Adrenal gland (tissue), 12 donors: Measurements from ENCODE around the gene CYB5A. TPM values are rescaled to one million over a fixed set of nuclear protein-coding genes. Genes with fewer than 3 reads are reported as not detected.

ENCODE experiments used
- DNase-seq, 7 donors: peaks; one replicate each; pipeline ENCODE4 v3.0.0-alpha.2; 2019 to 2020
- H3K27ac ChIP-seq, 5 donors: fragments of 200-600 bp; sonication (generic) in 4 of 5; 1 replicate in 3 of 5; 2 replicates in 2 of 5; pipeline versions ENCODE4 v1.5.1 to v1.8.0; 2016 to 2020; ENCODE audit warnings: mild to moderate bottlenecking in 1 of 5
- H3K27me3 ChIP-seq: fragments of 200-600 bp; 2 replicates; pipeline ENCODE4 v1.8.0; 2021
- H3K36me3 ChIP-seq, 2 donors: fragments of 200-600 bp; replicated peaks in 1 of 2; 1 replicate in 1 of 2; 2 replicates in 1 of 2; pipeline versions ENCODE4 v1.5.1 to v1.8.0; 2018 to 2022
- H3K4me1 ChIP-seq, 2 donors: fragments of 200-600 bp; replicated peaks in 1 of 2; 1 replicate in 1 of 2; 2 replicates in 1 of 2; pipeline versions ENCODE4 v1.5.1 to v1.8.0; 2018 to 2021
- H3K4me3 ChIP-seq, 4 donors: fragments of 200-600 bp; sonication (generic) in 3 of 4; one replicate each; pipeline ENCODE4 v1.5.1; 2016 to 2018
- H3K9me3 ChIP-seq, 3 donors: fragments of 200-600 bp; sonication (generic) in 1 of 3; replicated peaks in 1 of 3; 1 replicate in 2 of 3; 2 replicates in 1 of 3; pipeline versions ENCODE4 v1.5.1 to v1.8.0; 2016 to 2021
- POLR2A ChIP-seq, 2 donors: fragments of 450-650 bp; IDR thresholded peaks; one replicate each; pipeline ENCODE4 v1.6.1; 2017; ENCODE audit warnings: antibody characterized with exemption in 2 of 2, mild to moderate bottlenecking in 2 of 2, moderate library complexity in 1 of 2
- whole genome bisulfite sequencing, 4 donors: extraction: QIAGEN DNeasy Blood & Tissue Kit in 2 of 4; methylation state at CpG; one replicate each; pipeline versions ENCODE4 v1.1.5 to v1.1.7; 2013 to 2017; 5-methylcytosine and 5-hydroxymethylcytosine counted together
- intact Hi-C, 2 donors: fragments of 100-400 bp; cut with DNase I; formaldehyde crosslinking; loops; one replicate each; pipeline versions ENCODE4 v1.14.1 to v1.15.0; 2022 to 2023
- polyA plus RNA-seq, 3 donors: library from polyadenylated mRNA; stranded (reverse); fragments of 200-250 nt in 2 of 3; fragments of 350-450 nt in 1 of 3; fragmentation: Illumina TruSeq in 1 of 3; extraction: RNeasy Lipid Tissue Mini Kit (QIAGEN cat#74804) in 1 of 3; gene quantifications; one replicate each; pipeline ENCODE4 v1.2.3, GENCODE V29; 2013 to 2014
- total RNA-seq, 9 donors: library from RNA; depleted of rRNA in 4 of 9; stranded (reverse); fragments of >200 nt in 4 of 9; fragments of 120-200 nt in 1 of 9; fragmentation: NEBNext Ultra II Directional in 1 of 9; extraction: Animal tissue kit (Norgen Biotek cat#: 25700) in 1 of 9; gene quantifications; one replicate each; pipeline versions ENCODE4 v1.1.0 to v1.2.4, GENCODE V29; 2013 to 2023
- TF ChIP-seq, protein P1 (sequence below), 6 experiments: fragments of 450-650 bp in 4 of 6; fragments of 200-600 bp in 2 of 6; sonication (generic) in 1 of 6; IDR thresholded peaks; 1 replicate in 5 of 6; 2 replicates in 1 of 6; pipeline versions ENCODE4 v1.5.1 to v1.8.0; 2016 to 2021; ENCODE audit warnings: antibody characterized with exemption in 6 of 6, mild to moderate bottlenecking in 2 of 6, moderate library complexity in 1 of 6
- donor health status: healthy with polysubstance abuse.
- donor health status: Bipolar disorder and iron deficiency.
- donor health status: DM: yes; HTN: yes; CAD: no.
- donor health status: DM: no; HTN: no; CAD: no.
- donor health status: DM: no; HTN: no; CAD: no.
- donor health status: DM: yes; HTN: yes; CAD: no.

CYB5A gene
- total and polyA plus RNA-seq, 12 donors: 62.0 to 286 (median 130) TPM

GRCh38 chr18:74242438-74243096, 49.2 kb downstream of the CYB5A start:
- no peak for TF ChIP-seq POLR2A (IDR thresholded peaks at IDR 0.05)
- TF ChIP-seq, protein P1, sequence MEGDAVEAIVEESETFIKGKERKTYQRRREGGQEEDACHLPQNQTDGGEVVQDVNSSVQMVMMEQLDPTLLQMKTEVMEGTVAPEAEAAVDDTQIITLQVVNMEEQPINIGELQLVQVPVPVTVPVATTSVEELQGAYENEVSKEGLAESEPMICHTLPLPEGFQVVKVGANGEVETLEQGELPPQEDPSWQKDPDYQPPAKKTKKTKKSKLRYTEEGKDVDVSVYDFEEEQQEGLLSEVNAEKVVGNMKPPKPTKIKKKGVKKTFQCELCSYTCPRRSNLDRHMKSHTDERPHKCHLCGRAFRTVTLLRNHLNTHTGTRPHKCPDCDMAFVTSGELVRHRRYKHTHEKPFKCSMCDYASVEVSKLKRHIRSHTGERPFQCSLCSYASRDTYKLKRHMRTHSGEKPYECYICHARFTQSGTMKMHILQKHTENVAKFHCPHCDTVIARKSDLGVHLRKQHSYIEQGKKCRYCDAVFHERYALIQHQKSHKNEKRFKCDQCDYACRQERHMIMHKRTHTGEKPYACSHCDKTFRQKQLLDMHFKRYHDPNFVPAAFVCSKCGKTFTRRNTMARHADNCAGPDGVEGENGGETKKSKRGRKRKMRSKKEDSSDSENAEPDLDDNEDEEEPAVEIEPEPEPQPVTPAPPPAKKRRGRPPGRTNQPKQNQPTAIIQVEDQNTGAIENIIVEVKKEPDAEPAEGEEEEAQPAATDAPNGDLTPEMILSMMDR (IDR thresholded peaks at IDR 0.05): no peak
- DNase-seq: peak in 3 of 7 donors; percentile 29 to 54 (median 37)
- 65 to 77% (median 69%) methylated on average over 17 of the region's 17 CpGs for WGBS, 4 donors
- Histone ChIP-seq H3K36me3 (no peaks in the 10 kb centered on the region), H3K4me1 (peaks cover 0 to 6% of the 10 kb centered on the region in 2 donors), H3K27ac (peak overlapping the region in 1 of 5 donors; percentile 46), H3K4me3 (no peak overlapping the region), H3K27me3 (peaks cover 2% of the 10 kb centered on the region), H3K9me3 (no peaks in the 10 kb centered on the region)
- intact Hi-C loops: no loop called here

DNA sequence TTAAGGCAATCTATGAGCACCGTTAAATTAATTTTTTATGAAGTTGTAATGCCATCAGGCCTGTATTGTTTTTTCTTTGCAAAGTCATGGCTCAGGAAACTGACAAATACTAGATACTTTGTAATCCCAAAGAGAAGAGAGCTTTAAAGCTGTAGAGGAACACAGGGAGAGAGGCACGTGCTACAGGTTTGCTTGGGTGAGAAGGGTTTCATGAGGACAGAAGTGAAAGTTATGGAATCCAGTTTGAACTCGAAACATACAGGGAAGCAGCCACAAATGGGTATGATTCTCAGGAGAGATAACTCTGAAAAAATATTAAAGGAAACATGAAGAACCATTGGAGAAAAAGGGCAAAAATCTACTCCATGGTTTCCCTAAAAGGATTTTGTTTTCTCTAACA, 49.8 kb downstream of the CYB5A start:
- intact Hi-C loops: no loop called here
- TF ChIP-seq POLR2A (IDR thresholded peaks at IDR 0.05): no peak
- TF ChIP-seq, protein P1 (IDR thresholded peaks at IDR 0.05): no peak
- H3K4me3 ChIP-seq: no peak overlapping the region

GRCh38 chr18:74241426-74241825, 50.3 kb downstream of the CYB5A start:
- no peak overlapping the region for H3K4me3 ChIP-seq
- H3K27ac ChIP-seq: no peak overlapping the region
- intact Hi-C loops: no loop called here
- no peak for TF ChIP-seq POLR2A (IDR thresholded peaks at IDR 0.05)
- TF ChIP-seq, protein P1 (IDR thresholded peaks at IDR 0.05): no peak
- peaks cover 0 to 6% of the 10 kb centered on the region in 2 donors for H3K4me1 ChIP-seq
- DNase-seq: no peak
- no peaks in the 10 kb centered on the region for H3K36me3 ChIP-seq
- WGBS, 4 donors: 87 to 88% (median 88%) methylated on average over 4 of the region's 4 CpGs
- no peaks in the 10 kb centered on the region for H3K9me3 ChIP-seq
- H3K27me3 ChIP-seq: peaks cover 2% of the 10 kb centered on the region

More for the DNA sequence above, 49.8 kb downstream of the CYB5A start:
- WGBS, 4 donors: 74 to 84% (median 76%) methylated on average over 3 of the region's 3 CpGs
- Histone ChIP-seq H3K36me3 (no peaks in the 10 kb centered on the region), H3K27me3 (peaks cover 2% of the 10 kb centered on the region), H3K4me1 (peaks cover 0 to 6% of the 10 kb centered on the region in 2 donors), H3K9me3 (no peaks in the 10 kb centered on the region), H3K27ac (no peak overlapping the region)
- DNase-seq: no peak

GRCh38 chr18:74239567-74239966, 52.2 kb downstream of the CYB5A start:
- Histone ChIP-seq H3K4me3 (no peak overlapping the region), H3K27me3 (peaks cover 2% of the 10 kb centered on the region), H3K4me1 (peaks cover 0 to 13% of the 10 kb centered on the region in 2 donors), H3K36me3 (no peaks in the 10 kb centered on the region), H3K9me3 (no peaks in the 10 kb centered on the region), H3K27ac (no peak overlapping the region)
- WGBS, 4 donors: 84 to 95% (median 93%) methylated on average over 1 of the region's 1 CpG
- TF ChIP-seq, protein P1 (IDR thresholded peaks at IDR 0.05): no peak
- TF ChIP-seq POLR2A (IDR thresholded peaks at IDR 0.05): no peak
- no peak for DNase-seq
- intact Hi-C loops: no loop called here
